ENCODE results near the gene FUT8. TPM values are rescaled to one million over a fixed set of nuclear protein-coding genes. Genes with fewer than 3 reads are reported as not detected.

The FUT8 gene
- 22.7 and 25.9 TPM in 2 replicates for polyA plus RNA-seq

GRCh38 chr14:65412032-65412846 is at the start of gene FUT8:
FUT8 (plus strand) TSS chr14:65412730; CDS start chr14:65561564, 148,834 bp downstream.

